H9 (cell line): Measurements from ENCODE around the gene TUBGCP6. TPM values are rescaled to one million over a fixed set of nuclear protein-coding genes. Genes with fewer than 3 reads are reported as not detected.

Source experiments
- DNase-seq: peaks from one replicate; pipeline ENCODE4 v3.0.0-alpha.2; 2017
- H2AFZ ChIP-seq: one replicate; pipeline ENCODE4 v1.6.1; 2013; ENCODE audit warnings: mild to moderate bottlenecking, low read length, control low read depth, moderate library complexity
- H2AK5ac ChIP-seq: 2 replicates; pipeline ENCODE4 v1.6.1; 2013; ENCODE audit warnings: low read length, control low read depth, mixed read lengths; ENCODE audit not compliant: insufficient read length
- H2BK120ac ChIP-seq: one replicate; pipeline ENCODE4 v1.6.1; 2013; ENCODE audit warnings: low read depth, mild to moderate bottlenecking, low read length, control low read depth, inconsistent platforms; ENCODE audit not compliant: poor library complexity, severe bottlenecking
- H2BK12ac ChIP-seq: 2 replicates; pipeline ENCODE4 v1.6.1; 2013; ENCODE audit warnings: low read length, control low read depth, mixed read lengths, low read depth; ENCODE audit not compliant: insufficient read length
- H2BK15ac ChIP-seq: 2 replicates; pipeline ENCODE4 v1.6.1; 2013; ENCODE audit warnings: low read depth, low read length, control low read depth
- H2BK20ac ChIP-seq: one replicate; pipeline ENCODE4 v1.6.1; 2013; ENCODE audit warnings: low read depth, mild to moderate bottlenecking, low read length, control low read depth, inconsistent platforms; ENCODE audit not compliant: poor library complexity, severe bottlenecking
- H2BK5ac ChIP-seq: 2 replicates; pipeline ENCODE4 v1.6.1; 2013; ENCODE audit warnings: low read length, control low read depth, mixed read lengths; ENCODE audit not compliant: insufficient read length
- H3K14ac ChIP-seq: 2 replicates; pipeline ENCODE4 v1.6.1; 2013; ENCODE audit warnings: low read length, control low read depth; ENCODE audit not compliant: insufficient read depth
- H3K18ac ChIP-seq: 2 replicates; pipeline ENCODE4 v1.6.1; 2013; ENCODE audit warnings: low read depth, mild to moderate bottlenecking, mixed read lengths, low read length, control low read depth; ENCODE audit not compliant: insufficient read length
- H3K23ac ChIP-seq: 2 replicates; pipeline ENCODE4 v1.6.1; 2013; ENCODE audit warnings: low read length, control low read depth, mixed read lengths, low read depth; ENCODE audit not compliant: insufficient read length
- H3K23me2 ChIP-seq: 2 replicates; pipeline ENCODE4 v1.6.1; 2013; ENCODE audit warnings: low read depth, mild to moderate bottlenecking, mixed read lengths, low read length, control low read depth; ENCODE audit not compliant: insufficient read length, poor library complexity, severe bottlenecking
- H3K27ac ChIP-seq: 2 replicates; pipeline ENCODE4 v1.5.1; 2013; ENCODE audit warnings: low read length, control low read depth, mixed read lengths, low read depth; ENCODE audit not compliant: insufficient read length
- H3K27me3 ChIP-seq: 2 replicates; pipeline ENCODE4 v1.6.1; 2013; ENCODE audit warnings: low read length, control low read depth, inconsistent platforms; ENCODE audit not compliant: insufficient read depth
- H3K4ac ChIP-seq: 2 replicates; pipeline ENCODE4 v1.6.1; 2013; ENCODE audit warnings: low read depth, mild to moderate bottlenecking, control low read depth, inconsistent platforms, low read length, moderate library complexity
- H3K4me1 ChIP-seq: 2 replicates; pipeline ENCODE4 v1.6.1; 2013; ENCODE audit warnings: low read length, control low read depth, inconsistent platforms; ENCODE audit not compliant: insufficient read depth
- H3K4me2 ChIP-seq: 2 replicates; pipeline ENCODE4 v1.6.1; 2013; ENCODE audit warnings: low read length, control low read depth, mixed read lengths; ENCODE audit not compliant: insufficient read length, insufficient read depth
- H3K56ac ChIP-seq: 2 replicates; pipeline ENCODE4 v1.6.1; 2013; ENCODE audit warnings: low read depth, mild to moderate bottlenecking, mixed read lengths, low read length, control low read depth; ENCODE audit not compliant: insufficient read length
- H3K79me1 ChIP-seq: 2 replicates; pipeline ENCODE4 v1.6.1; 2013; ENCODE audit warnings: low read depth, mild to moderate bottlenecking, moderate library complexity, low read length, control low read depth, inconsistent platforms; ENCODE audit not compliant: insufficient read depth, poor library complexity, severe bottlenecking
- H3K79me2 ChIP-seq: 2 replicates; pipeline ENCODE4 v1.6.1; 2013; ENCODE audit warnings: low read length, control low read depth, inconsistent platforms; ENCODE audit not compliant: insufficient read depth
- H3K9ac ChIP-seq: 2 replicates; pipeline ENCODE4 v1.6.1; 2013; ENCODE audit warnings: low read length, control low read depth, mixed read lengths; ENCODE audit not compliant: insufficient read length; ENCODE audit errors: extremely low read depth
- H3K9me3 ChIP-seq: one replicate; pipeline ENCODE4 v1.6.1; 2013; ENCODE audit warnings: low read depth, low read length, inconsistent platforms; ENCODE audit not compliant: control insufficient read depth
- H3T11ph ChIP-seq: one replicate; pipeline ENCODE4 v1.6.1; 2013; ENCODE audit warnings: mild to moderate bottlenecking, low read length, control low read depth, inconsistent platforms
- H4K20me1 ChIP-seq: one replicate; pipeline ENCODE4 v1.6.1; 2013; ENCODE audit not compliant: control insufficient read depth, insufficient read length, insufficient read depth
- H4K5ac ChIP-seq: 2 replicates; pipeline ENCODE4 v1.6.1; 2013; ENCODE audit warnings: low read depth, mild to moderate bottlenecking, mixed read lengths, low read length, control low read depth; ENCODE audit not compliant: insufficient read length
- H4K8ac ChIP-seq: replicated peaks from 2 replicates; pipeline ENCODE4 v1.6.1; 2013; ENCODE audit warnings: low read length, control low read depth, mixed read lengths, low read depth; ENCODE audit not compliant: insufficient read length
- H4K91ac ChIP-seq: 2 replicates; pipeline ENCODE4 v1.6.1; 2013; ENCODE audit warnings: low read depth, mild to moderate bottlenecking, moderate library complexity, mixed read lengths, low read length, control low read depth; ENCODE audit not compliant: insufficient read length
- H3K27ac Mint-ChIP-seq, 3 experiments: 2 replicates in 2 of 3; 3 replicates in 1 of 3; pipeline ENCODE4 v1.8.0; 2020 to 2021; ENCODE audit warnings: mixed read lengths in 3 of 3, mild to moderate bottlenecking in 1 of 3, moderate library complexity in 1 of 3
- H3K27me3 Mint-ChIP-seq: 2 replicates; pipeline ENCODE4 v1.8.0; 2021; ENCODE audit warnings: low read depth, mild to moderate bottlenecking, moderate library complexity, mixed read lengths
- H3K36me3 Mint-ChIP-seq, 3 experiments: 2 replicates in 2 of 3; 3 replicates in 1 of 3; pipeline ENCODE4 v1.8.0; 2020 to 2021; ENCODE audit warnings: low read depth in 3 of 3, mixed read lengths in 3 of 3; ENCODE audit not compliant: insufficient read depth in 1 of 3
- H3K4me1 Mint-ChIP-seq, 2 experiments: 2 replicates each; pipeline ENCODE4 v1.8.0; 2020; ENCODE audit warnings: mixed read lengths in 2 of 2
- H3K4me3 Mint-ChIP-seq, 2 experiments: 2 replicates in 1 of 2; 3 replicates in 1 of 2; pipeline ENCODE4 v1.8.0; 2020 to 2021; ENCODE audit warnings: mild to moderate bottlenecking in 2 of 2, mixed read lengths in 2 of 2, moderate library complexity in 1 of 2
- H3K9me3 Mint-ChIP-seq, 2 experiments: 2 replicates in 1 of 2; 3 replicates in 1 of 2; pipeline ENCODE4 v1.8.0; 2020; ENCODE audit warnings: mild to moderate bottlenecking in 2 of 2, mixed read lengths in 2 of 2, moderate library complexity in 1 of 2
- WGBS: extraction: QIAGEN DNeasy Blood & Tissue Kit; methylation state at CpG from one replicate; pipeline ENCODE4 v1.1.7; 2013; ENCODE audit warnings: missing lambda C conversion rate, low lambda C conversion rate, mixed read lengths; ENCODE audit not compliant: insufficient read length; ENCODE audit errors: extremely low coverage; 5-methylcytosine and 5-hydroxymethylcytosine counted together
- total RNA-seq: library from RNA; stranded (reverse); gene quantifications from 2 replicates; pipeline ENCODE4 v1.2.1, GENCODE V29; 2021
- TF ChIP-seq, protein P1 (sequence below): fragments of 200-600 bp; sonication (generic); conservative IDR thresholded peaks from 3 replicates; pipeline ENCODE4 v1.8.0; 2021; ENCODE audit warnings: antibody characterized with exemption, mild to moderate bottlenecking

Gene TUBGCP6
- total RNA-seq, 1 experiment from 2014 or later, result 29.0 TPM

DNA sequence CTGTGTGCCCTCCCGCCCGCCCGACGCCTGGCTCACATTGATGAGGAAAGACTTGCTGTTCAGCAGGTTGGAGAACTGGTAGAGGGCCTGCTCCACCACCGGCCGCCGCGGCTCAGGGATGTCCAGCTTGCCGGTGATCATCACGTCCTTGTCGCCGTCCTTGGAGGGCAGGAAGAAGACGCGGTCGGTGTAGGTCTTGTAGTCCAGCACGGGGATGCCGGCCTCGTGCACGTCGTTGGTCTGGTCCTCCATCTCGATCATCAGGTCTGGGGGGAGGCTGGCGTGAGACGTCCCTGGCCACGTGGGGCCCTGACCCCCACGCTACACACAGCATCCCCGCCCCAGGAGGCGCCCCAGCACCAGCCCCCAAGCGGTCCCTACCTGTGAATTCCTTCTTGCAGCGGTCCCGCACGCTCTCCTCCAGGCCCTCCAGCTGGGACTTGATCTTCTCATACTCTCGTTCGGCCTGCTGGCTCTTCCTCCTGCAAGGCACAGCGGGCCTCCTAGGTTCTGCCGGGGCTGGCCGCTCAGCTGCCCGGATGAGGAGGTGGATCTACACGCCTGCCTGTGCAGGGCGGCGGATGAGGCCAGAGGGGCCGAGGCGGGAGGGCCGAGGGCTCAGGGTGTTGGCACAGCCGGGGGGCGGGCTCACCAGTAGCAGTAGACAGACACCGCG is 36.0 kb upstream of the TUBGCP6 start:
- Histone ChIP-seq H4K20me1 (no peaks in the 10 kb centered on the region), H3K9ac (no peak overlapping the region), H3K23me2 (peaks cover 3% of the 10 kb centered on the region)

More for the DNA sequence above, 36.0 kb upstream of the TUBGCP6 start:
- H2BK12ac ChIP-seq, result no peak overlapping the region
- H3K9me3 ChIP-seq, result no peaks in the 10 kb centered on the region
- Mint-ChIP-seq H3K27me3 (no peaks in the 10 kb centered on the region), H3K36me3 (peaks cover 37 to 62% (median 59%) of the 10 kb centered on the region in 3 experiments), H3K4me3 (no peak overlapping the region), H3K9me3 (peaks cover 6 to 9% of the 10 kb centered on the region in 2 experiments), H3K4me1 (no peaks in the 10 kb centered on the region), H3K27ac (no peak overlapping the region)
- no peak overlapping the region for H3K14ac ChIP-seq
- no peak overlapping the region for H3K23ac ChIP-seq
- no peak overlapping the region for H3K27ac ChIP-seq
- no peak overlapping the region for H3K4me2 ChIP-seq
- H3K79me2 ChIP-seq, result no peaks in the 10 kb centered on the region
- H3K4ac ChIP-seq, result no peak overlapping the region
- no peak overlapping the region for H4K8ac ChIP-seq
- H3T11ph ChIP-seq, result no peak overlapping the region
- no peaks in the 10 kb centered on the region for H3K4me1 ChIP-seq
- H2BK20ac ChIP-seq, result no peak overlapping the region
- H2BK5ac ChIP-seq, result no peak overlapping the region
- H2AK5ac ChIP-seq, result no peak overlapping the region
- H3K56ac ChIP-seq, result no peak overlapping the region
- H4K5ac ChIP-seq, result no peak overlapping the region
- no peak for DNase-seq
- H3K27me3 ChIP-seq, result no peaks in the 10 kb centered on the region
- H2BK120ac ChIP-seq, result no peak overlapping the region
- H2AFZ ChIP-seq, result no peak overlapping the region
- no peak overlapping the region for H3K18ac ChIP-seq
- no peak overlapping the region for H4K91ac ChIP-seq
- TF ChIP-seq, protein P1, sequence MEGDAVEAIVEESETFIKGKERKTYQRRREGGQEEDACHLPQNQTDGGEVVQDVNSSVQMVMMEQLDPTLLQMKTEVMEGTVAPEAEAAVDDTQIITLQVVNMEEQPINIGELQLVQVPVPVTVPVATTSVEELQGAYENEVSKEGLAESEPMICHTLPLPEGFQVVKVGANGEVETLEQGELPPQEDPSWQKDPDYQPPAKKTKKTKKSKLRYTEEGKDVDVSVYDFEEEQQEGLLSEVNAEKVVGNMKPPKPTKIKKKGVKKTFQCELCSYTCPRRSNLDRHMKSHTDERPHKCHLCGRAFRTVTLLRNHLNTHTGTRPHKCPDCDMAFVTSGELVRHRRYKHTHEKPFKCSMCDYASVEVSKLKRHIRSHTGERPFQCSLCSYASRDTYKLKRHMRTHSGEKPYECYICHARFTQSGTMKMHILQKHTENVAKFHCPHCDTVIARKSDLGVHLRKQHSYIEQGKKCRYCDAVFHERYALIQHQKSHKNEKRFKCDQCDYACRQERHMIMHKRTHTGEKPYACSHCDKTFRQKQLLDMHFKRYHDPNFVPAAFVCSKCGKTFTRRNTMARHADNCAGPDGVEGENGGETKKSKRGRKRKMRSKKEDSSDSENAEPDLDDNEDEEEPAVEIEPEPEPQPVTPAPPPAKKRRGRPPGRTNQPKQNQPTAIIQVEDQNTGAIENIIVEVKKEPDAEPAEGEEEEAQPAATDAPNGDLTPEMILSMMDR, result no peak
- H3K79me1 ChIP-seq, result no peaks in the 10 kb centered on the region
- no CpG with 5 or more reads among the region's 47 CpGs for WGBS
- no peak overlapping the region for H2BK15ac ChIP-seq
